H9 (cell line): ENCODE results near the gene RAB29. TPM values are rescaled to one million over a fixed set of nuclear protein-coding genes. Genes with fewer than 3 reads are reported as not detected.

ENCODE experiments used
- DNase-seq: peaks from one replicate; pipeline ENCODE4 v3.0.0-alpha.2; 2017
- H2AFZ ChIP-seq: one replicate; pipeline ENCODE4 v1.6.1; 2013; ENCODE audit warnings: mild to moderate bottlenecking, low read length, control low read depth, moderate library complexity
- H2AK5ac ChIP-seq: 2 replicates; pipeline ENCODE4 v1.6.1; 2013; ENCODE audit warnings: low read length, control low read depth, mixed read lengths; ENCODE audit not compliant: insufficient read length
- H2BK120ac ChIP-seq: one replicate; pipeline ENCODE4 v1.6.1; 2013; ENCODE audit warnings: low read depth, mild to moderate bottlenecking, low read length, control low read depth, inconsistent platforms; ENCODE audit not compliant: poor library complexity, severe bottlenecking
- H2BK12ac ChIP-seq: 2 replicates; pipeline ENCODE4 v1.6.1; 2013; ENCODE audit warnings: low read length, control low read depth, mixed read lengths, low read depth; ENCODE audit not compliant: insufficient read length
- H2BK15ac ChIP-seq: 2 replicates; pipeline ENCODE4 v1.6.1; 2013; ENCODE audit warnings: low read depth, low read length, control low read depth
- H2BK20ac ChIP-seq: one replicate; pipeline ENCODE4 v1.6.1; 2013; ENCODE audit warnings: low read depth, mild to moderate bottlenecking, low read length, control low read depth, inconsistent platforms; ENCODE audit not compliant: poor library complexity, severe bottlenecking
- H2BK5ac ChIP-seq: 2 replicates; pipeline ENCODE4 v1.6.1; 2013; ENCODE audit warnings: low read length, control low read depth, mixed read lengths; ENCODE audit not compliant: insufficient read length
- H3K14ac ChIP-seq: 2 replicates; pipeline ENCODE4 v1.6.1; 2013; ENCODE audit warnings: low read length, control low read depth; ENCODE audit not compliant: insufficient read depth
- H3K18ac ChIP-seq: 2 replicates; pipeline ENCODE4 v1.6.1; 2013; ENCODE audit warnings: low read depth, mild to moderate bottlenecking, mixed read lengths, low read length, control low read depth; ENCODE audit not compliant: insufficient read length
- H3K23ac ChIP-seq: 2 replicates; pipeline ENCODE4 v1.6.1; 2013; ENCODE audit warnings: low read length, control low read depth, mixed read lengths, low read depth; ENCODE audit not compliant: insufficient read length
- H3K23me2 ChIP-seq: 2 replicates; pipeline ENCODE4 v1.6.1; 2013; ENCODE audit warnings: low read depth, mild to moderate bottlenecking, mixed read lengths, low read length, control low read depth; ENCODE audit not compliant: insufficient read length, poor library complexity, severe bottlenecking
- H3K27ac ChIP-seq: 2 replicates; pipeline ENCODE4 v1.5.1; 2013; ENCODE audit warnings: low read length, control low read depth, mixed read lengths, low read depth; ENCODE audit not compliant: insufficient read length
- H3K27me3 ChIP-seq: 2 replicates; pipeline ENCODE4 v1.6.1; 2013; ENCODE audit warnings: low read length, control low read depth, inconsistent platforms; ENCODE audit not compliant: insufficient read depth
- H3K4ac ChIP-seq: 2 replicates; pipeline ENCODE4 v1.6.1; 2013; ENCODE audit warnings: low read depth, mild to moderate bottlenecking, control low read depth, inconsistent platforms, low read length, moderate library complexity
- H3K4me1 ChIP-seq: 2 replicates; pipeline ENCODE4 v1.6.1; 2013; ENCODE audit warnings: low read length, control low read depth, inconsistent platforms; ENCODE audit not compliant: insufficient read depth
- H3K4me2 ChIP-seq: 2 replicates; pipeline ENCODE4 v1.6.1; 2013; ENCODE audit warnings: low read length, control low read depth, mixed read lengths; ENCODE audit not compliant: insufficient read length, insufficient read depth
- H3K56ac ChIP-seq: 2 replicates; pipeline ENCODE4 v1.6.1; 2013; ENCODE audit warnings: low read depth, mild to moderate bottlenecking, mixed read lengths, low read length, control low read depth; ENCODE audit not compliant: insufficient read length
- H3K79me1 ChIP-seq: 2 replicates; pipeline ENCODE4 v1.6.1; 2013; ENCODE audit warnings: low read depth, mild to moderate bottlenecking, moderate library complexity, low read length, control low read depth, inconsistent platforms; ENCODE audit not compliant: insufficient read depth, poor library complexity, severe bottlenecking
- H3K79me2 ChIP-seq: 2 replicates; pipeline ENCODE4 v1.6.1; 2013; ENCODE audit warnings: low read length, control low read depth, inconsistent platforms; ENCODE audit not compliant: insufficient read depth
- H3K9ac ChIP-seq: 2 replicates; pipeline ENCODE4 v1.6.1; 2013; ENCODE audit warnings: low read length, control low read depth, mixed read lengths; ENCODE audit not compliant: insufficient read length; ENCODE audit errors: extremely low read depth
- H3K9me3 ChIP-seq: one replicate; pipeline ENCODE4 v1.6.1; 2013; ENCODE audit warnings: low read depth, low read length, inconsistent platforms; ENCODE audit not compliant: control insufficient read depth
- H3T11ph ChIP-seq: one replicate; pipeline ENCODE4 v1.6.1; 2013; ENCODE audit warnings: mild to moderate bottlenecking, low read length, control low read depth, inconsistent platforms
- H4K20me1 ChIP-seq: one replicate; pipeline ENCODE4 v1.6.1; 2013; ENCODE audit not compliant: control insufficient read depth, insufficient read length, insufficient read depth
- H4K5ac ChIP-seq: 2 replicates; pipeline ENCODE4 v1.6.1; 2013; ENCODE audit warnings: low read depth, mild to moderate bottlenecking, mixed read lengths, low read length, control low read depth; ENCODE audit not compliant: insufficient read length
- H4K8ac ChIP-seq: replicated peaks from 2 replicates; pipeline ENCODE4 v1.6.1; 2013; ENCODE audit warnings: low read length, control low read depth, mixed read lengths, low read depth; ENCODE audit not compliant: insufficient read length
- H4K91ac ChIP-seq: 2 replicates; pipeline ENCODE4 v1.6.1; 2013; ENCODE audit warnings: low read depth, mild to moderate bottlenecking, moderate library complexity, mixed read lengths, low read length, control low read depth; ENCODE audit not compliant: insufficient read length
- H3K27ac Mint-ChIP-seq, 3 experiments: 2 replicates in 2 of 3; 3 replicates in 1 of 3; pipeline ENCODE4 v1.8.0; 2020 to 2021; ENCODE audit warnings: mixed read lengths in 3 of 3, mild to moderate bottlenecking in 1 of 3, moderate library complexity in 1 of 3
- H3K27me3 Mint-ChIP-seq: 2 replicates; pipeline ENCODE4 v1.8.0; 2021; ENCODE audit warnings: low read depth, mild to moderate bottlenecking, moderate library complexity, mixed read lengths
- H3K36me3 Mint-ChIP-seq, 3 experiments: 2 replicates in 2 of 3; 3 replicates in 1 of 3; pipeline ENCODE4 v1.8.0; 2020 to 2021; ENCODE audit warnings: low read depth in 3 of 3, mixed read lengths in 3 of 3; ENCODE audit not compliant: insufficient read depth in 1 of 3
- H3K4me1 Mint-ChIP-seq, 2 experiments: 2 replicates each; pipeline ENCODE4 v1.8.0; 2020; ENCODE audit warnings: mixed read lengths in 2 of 2
- H3K4me3 Mint-ChIP-seq, 2 experiments: 2 replicates in 1 of 2; 3 replicates in 1 of 2; pipeline ENCODE4 v1.8.0; 2020 to 2021; ENCODE audit warnings: mild to moderate bottlenecking in 2 of 2, mixed read lengths in 2 of 2, moderate library complexity in 1 of 2
- H3K9me3 Mint-ChIP-seq, 2 experiments: 2 replicates in 1 of 2; 3 replicates in 1 of 2; pipeline ENCODE4 v1.8.0; 2020; ENCODE audit warnings: mild to moderate bottlenecking in 2 of 2, mixed read lengths in 2 of 2, moderate library complexity in 1 of 2
- CTCF ChIP-seq: fragments of 200-600 bp; sonication (generic); conservative IDR thresholded peaks from 3 replicates; pipeline ENCODE4 v1.8.0; 2021; ENCODE audit warnings: antibody characterized with exemption, mild to moderate bottlenecking
- WGBS: extraction: QIAGEN DNeasy Blood & Tissue Kit; methylation state at CpG from one replicate; pipeline ENCODE4 v1.1.7; 2013; ENCODE audit warnings: missing lambda C conversion rate, low lambda C conversion rate, mixed read lengths; ENCODE audit not compliant: insufficient read length; ENCODE audit errors: extremely low coverage; 5-methylcytosine and 5-hydroxymethylcytosine counted together
- total RNA-seq: library from RNA; stranded (reverse); gene quantifications from 2 replicates; pipeline ENCODE4 v1.2.1, GENCODE V29; 2021

RAB29 gene
- total RNA-seq, 1 experiment from 2014 or later, result 4.2 TPM

DNA sequence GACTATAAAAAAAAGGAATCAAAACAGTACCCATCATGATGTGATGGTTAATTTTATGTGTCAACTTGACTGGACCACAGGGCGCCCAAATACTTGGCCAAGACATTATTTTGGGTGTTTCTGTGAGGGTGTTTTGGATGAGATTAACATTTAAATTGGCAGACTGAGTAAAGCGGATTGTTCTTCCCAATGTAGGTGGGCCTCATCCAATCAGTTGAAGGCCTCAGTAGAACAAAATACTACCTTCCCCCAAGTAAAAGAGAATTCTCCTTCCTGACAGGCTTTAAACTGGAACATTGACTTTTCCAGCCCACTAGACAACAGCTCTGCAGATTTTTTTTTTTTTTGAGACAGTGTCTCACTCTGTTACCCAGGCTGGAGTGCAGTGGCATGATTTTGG, 10.7 kb downstream of the RAB29 start:
- Histone ChIP-seq H3K14ac (no peak overlapping the region), H3K4me1 (no peaks in the 10 kb centered on the region), H2BK12ac (no peak overlapping the region), H4K20me1 (no peaks in the 10 kb centered on the region), H4K8ac (no peak overlapping the region), H3K9ac (no peak overlapping the region), H2AK5ac (no peak overlapping the region), H2BK15ac (no peak overlapping the region), H4K91ac (no peak overlapping the region), H3K56ac (no peak overlapping the region), H3K23me2 (no peaks in the 10 kb centered on the region), H3K27ac (no peak overlapping the region), H3K79me2 (no peaks in the 10 kb centered on the region), H3K4ac (no peak overlapping the region), H3K27me3 (no peaks in the 10 kb centered on the region), H2BK5ac (no peak overlapping the region), H3K79me1 (no peaks in the 10 kb centered on the region), H2BK20ac (no peak overlapping the region), H3T11ph (no peak overlapping the region), H2BK120ac (no peak overlapping the region), H2AFZ (no peak overlapping the region), H4K5ac (no peak overlapping the region), H3K9me3 (no peaks in the 10 kb centered on the region), H3K18ac (no peak overlapping the region), H3K4me2 (no peak overlapping the region), H3K23ac (no peak overlapping the region)
- H3K27me3 Mint-ChIP-seq, result no peaks in the 10 kb centered on the region; the same call in 1 of the 2 replicates
- H3K4me1 Mint-ChIP-seq, result peaks cover 2 to 8% of the 10 kb centered on the region in 2 experiments; a peak in 2 of 4 replicates
- H3K4me3 Mint-ChIP-seq, result no peak overlapping the region
- no peak for TF ChIP-seq CTCF
- no peaks in the 10 kb centered on the region for H3K36me3 Mint-ChIP-seq
- WGBS, result no CpG with 5 or more reads among the region's 2 CpGs
- no peak for DNase-seq
- no peak overlapping the region for H3K27ac Mint-ChIP-seq
- H3K9me3 Mint-ChIP-seq, result no peaks in the 10 kb centered on the region; a peak in 1 of 5 replicates
